GM10847 (cell line): ENCODE results near the gene KCNAB2.

ENCODE experiments used
- POLR2A ChIP-seq: IDR thresholded peaks from 2 replicates; pipeline ENCODE4 v1.6.1; 2011; ENCODE audit not compliant: insufficient read length; ENCODE audit errors: extremely low read depth

KCNAB2 gene

DNA sequence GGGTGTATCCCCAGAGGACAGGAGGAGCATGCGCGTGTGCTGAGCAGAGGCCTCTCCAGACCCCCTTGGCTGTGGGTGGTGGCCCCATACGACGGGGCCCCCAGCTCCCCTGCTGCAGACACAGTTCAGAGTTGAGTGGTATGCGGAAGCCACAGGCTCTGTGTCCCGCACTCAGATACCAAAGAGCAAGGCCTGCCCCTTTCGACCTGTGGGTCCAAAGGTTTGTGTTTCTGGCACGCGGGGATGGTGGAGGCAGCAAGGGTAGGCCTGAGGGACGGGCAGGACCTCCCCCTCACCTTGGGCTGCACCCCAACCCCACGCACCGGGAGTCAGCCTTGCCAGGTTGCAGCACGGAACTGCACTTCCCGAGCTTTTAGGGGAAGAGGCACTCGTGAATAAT, at the start of gene KCNAB2:
Gene KCNAB2, plus strand, starts transcription at position 328 of the 400 bp plus-strand sequence. CDS start 5,649 bp downstream, outside the sequence.
- TF ChIP-seq POLR2A, result no peak

DNA sequence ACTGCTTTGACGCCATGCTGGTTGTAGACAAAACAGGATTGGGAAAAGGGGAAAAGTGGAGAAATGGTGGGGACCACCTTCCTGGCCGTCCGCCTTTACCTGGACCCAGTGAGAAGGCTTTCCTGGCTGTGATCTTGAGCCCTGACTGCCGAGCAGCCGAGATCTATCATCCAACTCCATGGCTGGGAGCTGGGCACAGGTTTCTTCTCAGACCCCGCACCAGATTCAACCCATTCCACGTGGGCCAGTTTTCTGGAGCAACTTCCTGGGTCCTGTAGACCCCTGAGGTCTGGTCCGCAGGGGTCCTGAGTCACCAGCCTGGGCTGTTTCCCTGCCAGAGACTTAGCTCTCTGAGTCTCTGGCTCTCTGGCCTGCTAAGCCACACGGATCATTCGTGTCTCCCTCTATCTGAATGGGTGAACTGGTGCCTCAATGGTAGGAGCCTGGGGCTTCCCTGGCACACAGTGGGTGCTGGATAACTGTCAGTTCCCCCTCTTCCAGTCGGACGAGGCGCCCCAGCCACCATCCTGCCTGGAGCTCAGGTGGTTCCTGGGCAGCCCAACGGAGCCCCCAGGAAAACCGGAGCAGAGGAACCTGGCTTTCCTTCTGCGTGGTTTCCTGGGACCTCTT, 48.9 kb upstream of the KCNAB2 start:
- TF ChIP-seq POLR2A, result no peak

DNA sequence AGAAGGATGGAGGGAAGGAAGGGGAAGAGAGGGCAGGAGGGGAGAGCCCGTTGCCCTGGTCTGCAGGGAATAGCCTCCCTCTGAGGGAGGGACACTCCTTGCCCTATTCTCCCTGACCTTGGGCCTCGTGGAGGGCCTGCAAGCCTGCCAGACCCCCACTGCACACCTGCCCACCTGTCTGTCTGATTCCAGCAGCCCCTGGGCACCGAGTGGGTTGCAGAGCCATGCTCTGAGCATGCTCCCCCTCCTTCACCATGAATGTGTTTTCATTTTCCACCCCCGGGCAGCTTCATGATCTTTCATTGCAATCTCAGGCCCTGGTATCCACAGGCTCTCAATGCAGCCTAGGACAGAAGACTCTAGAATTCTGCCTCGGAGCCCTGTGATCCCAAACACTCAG, 48.4 kb upstream of the KCNAB2 start:
- TF ChIP-seq POLR2A, result no peak

DNA sequence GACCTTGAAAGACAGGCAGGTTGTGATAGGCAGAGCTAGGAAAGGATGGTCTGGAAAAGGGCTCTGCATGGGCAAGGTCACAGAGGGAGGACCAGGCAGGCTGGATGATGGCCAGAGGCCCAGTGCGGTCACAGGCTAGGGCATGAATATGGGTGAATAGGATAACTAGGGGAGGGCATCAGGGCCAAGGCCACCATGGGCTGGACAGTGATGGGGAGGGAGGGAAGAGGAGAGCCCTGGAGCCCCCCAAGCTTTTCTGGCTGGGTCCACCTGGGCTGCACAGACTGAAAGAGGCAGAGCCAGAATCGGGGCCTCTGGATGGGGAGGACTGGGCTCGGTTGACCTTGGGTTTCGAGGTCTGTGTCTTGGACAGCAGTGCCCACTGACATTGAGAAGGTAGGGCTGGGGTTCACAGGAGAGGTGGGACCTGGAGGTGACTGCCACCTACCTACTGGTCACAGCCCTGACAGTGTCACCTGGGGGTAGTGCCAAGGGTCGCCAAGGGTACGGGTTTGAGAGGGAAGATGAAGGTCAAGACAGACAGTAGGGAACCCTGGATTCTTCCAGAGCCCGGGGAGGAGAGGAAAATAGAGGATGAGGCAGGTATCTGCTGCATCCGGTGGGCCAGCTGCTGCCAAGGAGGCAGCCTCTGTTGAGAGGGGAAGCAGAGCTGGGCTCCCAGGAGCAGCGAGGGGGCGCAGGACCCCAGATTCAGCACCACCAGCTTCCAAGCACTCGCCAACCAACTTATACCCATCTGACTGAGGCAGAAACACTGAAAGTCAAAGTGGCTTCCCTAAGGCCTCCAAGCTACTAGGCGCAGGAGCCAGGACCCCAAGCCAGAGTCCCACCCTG, 47.4 kb upstream of the KCNAB2 start:
- no peak for TF ChIP-seq POLR2A

DNA sequence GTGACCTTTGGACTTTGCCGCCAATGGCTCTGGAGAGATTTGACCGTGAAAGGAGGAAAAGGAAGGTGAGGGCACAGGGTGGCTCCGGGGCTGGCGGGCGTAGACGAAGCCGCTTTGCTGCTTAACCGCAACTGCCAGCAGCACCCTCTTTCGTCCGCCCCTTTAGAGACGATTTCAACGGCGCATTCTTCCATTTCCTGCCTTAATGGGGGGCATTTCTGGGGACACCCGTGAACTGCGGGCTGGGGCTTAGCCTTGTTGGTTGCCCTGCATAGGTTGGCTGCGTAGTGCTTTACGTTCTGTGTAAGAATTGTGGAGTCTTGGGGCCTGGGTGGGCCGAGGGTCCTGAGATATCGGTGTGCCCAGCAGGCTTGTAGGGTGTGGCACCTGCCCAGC, 46.8 kb upstream of the KCNAB2 start:
- no peak for TF ChIP-seq POLR2A

DNA sequence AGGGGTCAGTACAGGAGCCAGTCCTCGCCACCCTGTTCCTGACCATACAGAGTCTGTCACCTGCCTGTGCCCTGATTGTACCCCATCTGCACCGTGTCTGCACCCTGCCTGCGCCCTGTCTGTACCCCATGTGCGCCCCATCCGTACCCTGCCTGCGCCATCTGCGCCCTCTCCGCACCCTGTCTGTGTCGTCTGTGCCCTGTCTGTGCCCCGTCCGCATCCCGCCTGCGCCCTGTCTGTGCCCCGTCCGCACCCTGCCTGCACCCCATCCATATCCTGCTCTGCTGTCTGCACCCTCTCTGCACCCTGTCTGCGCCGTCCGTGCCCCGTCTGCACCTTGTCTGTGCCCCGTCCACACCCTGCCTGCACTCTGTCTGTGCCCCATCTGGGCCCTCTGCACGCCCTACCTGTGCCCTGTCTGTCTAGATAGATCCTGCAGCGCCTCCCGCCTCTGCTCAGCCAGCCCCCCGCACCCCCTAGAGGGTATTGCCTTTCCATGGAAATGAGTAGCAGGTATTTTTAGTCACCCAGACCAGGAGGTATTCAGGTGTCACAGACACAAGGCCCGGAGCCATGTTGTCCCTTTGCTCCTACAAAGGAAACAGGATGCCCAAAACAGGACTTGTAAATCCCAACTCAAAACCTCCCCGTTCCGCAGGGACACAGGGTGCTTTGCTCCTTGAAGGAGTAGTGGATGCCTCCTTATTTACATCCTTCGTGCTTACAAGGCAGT, 45.8 kb upstream of the KCNAB2 start:
- TF ChIP-seq POLR2A, result no peak

DNA sequence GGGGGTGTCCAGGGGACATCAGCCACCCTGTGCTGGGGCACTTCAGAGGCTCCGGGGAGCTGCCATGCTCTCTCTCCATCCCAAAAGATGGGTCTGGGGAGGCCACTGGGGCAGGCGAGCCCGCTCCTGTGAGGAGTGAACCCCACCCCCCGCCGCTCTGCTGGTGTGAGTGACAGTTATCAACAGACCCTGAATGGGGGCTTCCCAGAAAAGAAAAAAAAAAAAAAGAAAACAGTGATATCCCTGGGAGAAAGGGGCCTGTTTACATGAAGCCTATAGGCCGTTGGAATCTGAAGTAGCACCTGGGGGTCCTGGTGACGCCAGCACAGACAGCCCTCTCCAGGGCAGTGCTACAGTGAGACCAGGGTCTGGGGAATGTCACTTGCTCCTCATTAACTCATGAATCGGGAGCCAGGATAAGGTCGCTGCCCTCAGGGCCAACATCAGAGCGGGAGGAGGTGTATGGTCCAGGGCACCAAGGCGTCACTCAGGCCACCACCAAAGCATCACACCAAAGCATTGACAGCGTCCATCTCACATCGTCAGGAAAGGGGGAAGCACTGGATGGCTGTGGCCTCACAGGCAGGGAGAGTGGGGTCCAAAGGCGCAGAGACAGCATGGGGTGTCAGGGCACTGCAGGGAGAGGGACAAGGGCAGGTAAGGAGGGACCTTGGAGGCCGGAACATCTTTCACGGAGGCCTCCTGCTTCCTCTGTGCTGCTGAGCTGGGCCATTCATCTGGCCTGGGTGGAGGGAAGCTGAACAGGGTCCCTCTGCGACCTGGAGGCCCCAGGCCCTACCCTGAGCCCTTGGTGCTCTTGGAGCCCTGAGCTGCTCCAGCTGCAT, 45.0 kb upstream of the KCNAB2 start:
- no peak for TF ChIP-seq POLR2A

DNA sequence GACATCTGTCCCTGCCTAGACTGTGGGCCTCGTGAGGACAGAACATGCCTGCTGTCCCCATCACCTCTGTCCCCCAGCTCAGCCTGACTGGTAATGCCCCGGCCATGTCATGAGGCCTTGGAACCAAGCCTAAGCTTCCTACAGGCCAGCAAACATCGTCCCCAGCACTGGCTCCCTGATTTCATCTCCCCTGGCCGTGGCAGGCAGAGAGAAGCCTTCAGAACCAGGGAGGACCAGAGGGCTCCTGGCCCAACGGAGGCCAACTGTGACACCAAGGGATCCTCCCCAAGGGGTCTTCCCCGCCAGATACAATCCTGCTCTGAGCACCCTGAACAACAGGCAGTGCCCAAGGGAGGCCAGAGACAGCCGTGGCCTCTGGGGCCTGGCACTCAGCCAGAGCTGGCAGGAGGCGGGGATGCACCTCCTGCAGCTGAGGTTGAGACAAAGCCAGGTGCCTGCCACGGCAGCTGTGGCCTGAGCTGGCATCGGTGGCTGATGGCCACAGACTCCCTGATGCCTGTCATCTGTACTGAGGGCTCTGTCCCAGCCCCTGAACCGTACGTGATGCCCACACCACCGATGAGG, 43.6 kb upstream of the KCNAB2 start:
- TF ChIP-seq POLR2A, result no peak

DNA sequence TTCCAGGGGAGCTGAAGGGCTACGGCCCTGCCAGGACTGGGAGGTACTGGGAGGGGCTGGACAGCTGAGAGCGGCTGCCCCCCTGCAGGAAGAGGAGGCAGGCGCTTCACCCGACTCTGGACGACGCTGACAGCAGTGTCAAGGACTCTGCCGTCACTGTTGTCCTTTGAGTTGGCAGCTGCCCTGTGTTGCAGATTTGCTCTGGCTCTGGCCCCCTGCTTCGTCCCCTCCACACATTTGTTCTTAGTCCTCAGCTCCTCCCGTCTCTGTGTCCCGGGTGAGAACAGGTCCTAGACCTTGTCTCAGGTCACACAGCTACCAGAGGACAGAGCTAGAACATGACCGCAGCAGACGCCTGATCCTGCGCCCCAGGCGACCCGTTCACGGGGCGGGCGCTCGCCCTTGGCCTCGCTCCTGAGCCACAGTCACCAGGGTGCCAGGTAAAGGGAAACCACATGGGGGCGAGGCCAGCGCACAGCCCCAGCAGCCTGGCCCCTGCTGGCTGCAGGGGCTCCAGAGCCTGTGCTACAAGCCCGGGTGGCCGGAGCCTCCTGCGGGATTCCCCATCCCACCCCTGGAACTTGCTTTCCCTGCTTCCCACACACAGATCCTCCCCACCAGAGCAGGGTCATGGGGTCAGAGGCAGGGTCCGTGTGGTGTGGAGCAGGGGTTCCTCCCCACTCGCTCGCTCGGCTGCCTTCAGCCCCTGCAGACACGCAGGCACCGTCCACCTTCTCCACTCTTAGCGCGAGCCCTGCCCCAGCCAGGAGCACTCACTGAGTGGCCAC, 42.8 kb upstream of the KCNAB2 start:
- no peak for TF ChIP-seq POLR2A

DNA sequence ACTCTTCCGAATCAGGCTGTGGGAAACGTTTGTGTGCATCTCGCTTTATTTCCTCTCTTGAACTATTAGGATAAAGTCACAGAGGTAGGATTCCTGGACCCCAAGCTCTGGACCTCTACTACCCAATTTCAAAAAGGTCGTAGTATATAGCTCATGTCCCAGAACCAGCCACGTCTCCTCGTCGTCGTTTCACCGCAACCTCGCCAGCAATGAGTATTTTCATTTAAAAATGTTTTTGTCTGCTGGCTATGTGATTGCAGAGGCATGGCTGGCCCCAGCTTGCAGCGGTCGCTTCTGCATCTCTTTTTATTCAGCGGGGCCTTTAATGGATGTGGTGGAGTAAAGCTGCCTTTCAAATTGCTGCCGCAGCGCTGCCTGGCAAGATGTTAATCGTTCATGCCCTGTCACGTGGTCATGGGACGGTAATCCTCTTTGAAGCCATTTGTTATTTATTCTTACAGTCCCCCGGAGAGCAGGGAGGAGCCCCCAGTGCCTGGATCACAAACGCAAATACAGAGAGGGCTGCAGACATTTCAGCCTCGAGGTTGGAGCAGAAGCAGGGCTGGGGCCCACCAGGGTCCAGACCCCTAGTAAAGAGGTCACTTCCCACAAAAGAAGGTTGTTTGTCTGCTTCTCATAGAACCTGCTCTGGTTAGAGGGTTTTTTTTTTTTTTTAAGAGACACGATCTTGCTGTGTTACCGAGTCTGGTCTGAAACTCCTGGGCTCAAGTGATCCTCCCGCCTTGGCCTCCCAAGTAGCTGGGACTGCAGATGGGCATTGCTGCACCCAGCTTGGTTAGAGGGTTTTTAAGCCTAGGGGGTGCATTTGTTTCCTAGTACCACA, 41.9 kb upstream of the KCNAB2 start:
- no peak for TF ChIP-seq POLR2A

DNA sequence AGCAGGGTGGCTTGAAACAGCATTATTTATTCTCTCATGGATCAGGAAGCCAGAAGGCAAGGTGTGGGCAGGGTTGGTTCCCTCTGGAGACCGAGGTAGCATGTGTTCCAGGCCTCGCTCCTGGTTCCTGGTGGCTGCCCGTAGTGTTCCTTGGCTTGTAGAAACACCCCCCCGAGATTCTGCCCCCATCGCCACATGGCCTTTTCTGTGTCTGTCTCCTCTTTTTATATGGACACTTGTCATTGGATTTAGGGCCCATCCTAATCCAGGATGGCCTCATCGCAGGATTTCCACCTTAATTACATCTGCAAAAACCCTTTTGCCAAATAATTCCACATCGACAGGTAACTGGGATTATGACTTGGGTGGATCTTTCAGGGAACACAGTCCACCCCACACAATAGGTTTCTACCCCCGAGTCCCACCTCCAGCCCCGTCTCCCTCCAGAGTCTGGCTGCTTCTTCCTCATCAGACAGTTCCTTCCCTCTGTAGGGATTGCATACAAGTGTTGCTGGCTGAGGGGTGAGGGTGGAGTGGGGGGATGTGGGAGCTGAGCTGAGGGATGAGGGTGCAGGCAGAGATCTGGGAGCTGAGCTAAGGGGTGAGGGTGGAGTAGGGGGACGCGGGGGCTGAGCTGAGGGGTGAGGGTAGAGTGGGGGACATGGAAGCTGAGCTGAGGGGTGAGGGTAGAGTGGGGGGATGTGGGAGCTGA, 41.1 kb upstream of the KCNAB2 start:
- no peak for TF ChIP-seq POLR2A

DNA sequence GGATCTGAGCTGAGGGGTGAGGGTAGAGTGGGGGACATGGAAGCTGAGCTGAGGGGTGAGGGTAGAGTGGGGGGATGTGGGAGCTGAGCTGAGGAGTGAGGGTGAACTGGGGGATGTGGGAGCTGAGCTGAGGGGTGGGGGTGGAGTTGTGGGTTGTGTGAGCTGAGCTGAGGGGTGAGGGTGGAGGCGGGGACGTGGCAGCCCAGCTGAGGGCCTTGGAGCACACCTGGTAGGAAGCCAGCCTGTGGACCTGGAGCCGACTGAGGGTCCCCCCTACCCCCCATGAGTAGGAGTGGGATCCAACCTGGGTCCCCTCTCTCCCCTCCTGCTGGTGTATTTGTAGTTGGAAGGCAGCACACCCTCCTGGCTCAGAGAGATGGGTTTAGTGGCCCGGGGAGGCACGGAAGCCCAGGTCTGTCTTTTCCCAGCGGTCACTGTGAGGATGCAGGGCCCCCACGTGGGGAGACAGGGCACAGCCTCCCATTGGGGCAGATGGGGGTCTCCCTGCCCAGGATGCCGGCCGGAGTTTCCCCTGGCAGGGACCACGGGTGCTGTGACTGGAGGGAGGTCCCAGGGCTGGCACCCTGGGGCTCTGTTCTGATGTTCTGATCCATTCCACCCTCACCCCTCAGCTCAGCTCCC, 40.3 kb upstream of the KCNAB2 start:
- TF ChIP-seq POLR2A, result no peak
